AG04450 (cell line): Measurements from ENCODE around the gene ICAM5. TPM values are rescaled to one million over a fixed set of nuclear protein-coding genes. Genes with fewer than 3 reads are reported as not detected.

Experiments used
- CTCF ChIA-PET: fragments of 300-600, 350-600 bp; formaldehyde crosslinking; extraction: SDS; loops from one replicate; lab custom pipeline; 2022; ENCODE audit warnings: antibody characterized with exemption, inconsistent platforms; lab: Charles Lee
- POLR2A ChIA-PET: fragments of 350-600 bp; formaldehyde crosslinking; extraction: SDS; loops from one replicate; lab custom pipeline; 2021; ENCODE audit warnings: antibody characterized with exemption, inconsistent platforms; lab: Yijun Ruan, JAX
- DNase-seq: peaks from one replicate; pipeline ENCODE4 v3.0.0-alpha.2; 2011; ENCODE audit warnings: low read depth, low spot score
- H3K27ac ChIP-seq: one replicate; pipeline ENCODE4 v1.5.1; 2012; ENCODE audit warnings: low read depth, low read length, control low read depth
- H3K27me3 ChIP-seq: one replicate; pipeline ENCODE4 v1.6.0; 2012; ENCODE audit warnings: low read length; ENCODE audit not compliant: control insufficient read depth, insufficient read depth
- H3K4me3 ChIP-seq: 2 replicates; pipeline ENCODE4 v1.5.1; 2011; ENCODE audit warnings: mild to moderate bottlenecking, low read depth, low read length, control low read depth
- H3K9me3 ChIP-seq: 2 replicates; pipeline ENCODE4 v1.5.1; 2012; ENCODE audit warnings: low read length; ENCODE audit not compliant: control insufficient read depth, insufficient read depth
- polyA plus RNA-seq: library from polyadenylated mRNA; depleted of rRNA; stranded (reverse); fragments of >200 nt; gene quantifications from 2 replicates; pipeline ENCODE4 v1.2.3, GENCODE V29; 2011
- TF ChIP-seq, protein P1 (sequence below): IDR thresholded peaks from 2 replicates; pipeline ENCODE4 v1.5.1; 2011; ENCODE audit warnings: low read depth, low read length, control low read depth, inconsistent platforms

Gene ICAM5
- polyA plus RNA-seq, 1 experiment = 3.8 TPM

DNA sequence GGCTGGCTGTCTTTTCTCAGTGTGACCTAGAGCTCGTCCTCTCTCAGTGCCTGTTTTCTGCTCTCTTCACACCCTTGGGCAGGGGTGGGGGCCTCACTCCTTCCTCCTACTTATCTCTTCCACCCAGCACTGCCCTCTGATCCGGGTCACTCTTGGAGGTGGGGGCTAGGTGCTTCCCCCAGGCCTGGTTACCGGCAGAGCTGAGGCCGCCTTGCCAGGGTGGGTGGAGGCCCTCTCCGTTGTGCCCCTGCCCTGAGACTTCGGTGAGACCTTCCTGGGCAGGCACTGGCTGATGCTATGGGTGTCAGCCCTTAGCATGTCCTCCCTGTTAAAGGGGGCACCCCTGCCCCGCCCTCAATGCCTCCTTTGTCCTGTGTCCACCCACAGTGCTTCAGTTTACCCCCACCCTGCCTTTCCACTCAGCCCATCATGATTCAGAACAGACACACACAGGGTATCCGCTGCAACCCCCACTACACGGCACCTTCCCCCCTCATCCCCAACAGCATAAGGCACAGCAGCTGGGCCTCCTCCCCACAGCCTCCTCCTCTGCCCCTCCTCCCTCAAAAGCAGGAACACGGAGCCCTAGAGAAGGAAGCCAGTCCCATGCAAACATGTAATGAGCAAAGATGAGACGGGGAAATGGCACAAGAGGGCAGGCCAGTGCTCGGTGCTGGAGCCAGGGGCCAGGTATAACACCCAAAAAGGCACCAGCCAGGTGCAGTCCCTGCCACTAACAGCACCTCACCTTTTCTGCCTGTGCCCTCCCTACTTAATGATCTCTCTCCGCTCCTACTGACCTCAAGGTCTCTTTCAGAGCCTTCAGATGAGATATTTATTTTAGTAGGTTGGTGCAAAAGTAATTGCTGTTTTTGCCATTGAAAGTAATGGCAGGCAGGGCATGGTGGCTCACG is 10.1 kb downstream of the ICAM5 start:
- ChIA-PET CTCF (no interaction called here), POLR2A (interaction anchor here (0.8 kb wide), 1 partner anchor 34 kb away, joined by 4 read pairs; no protein-coding TSS in a partner anchor)
- no peak overlapping the region for H3K27ac ChIP-seq
- H3K27me3 ChIP-seq = peaks cover 5% of the 10 kb centered on the region
- TF ChIP-seq, protein P1, sequence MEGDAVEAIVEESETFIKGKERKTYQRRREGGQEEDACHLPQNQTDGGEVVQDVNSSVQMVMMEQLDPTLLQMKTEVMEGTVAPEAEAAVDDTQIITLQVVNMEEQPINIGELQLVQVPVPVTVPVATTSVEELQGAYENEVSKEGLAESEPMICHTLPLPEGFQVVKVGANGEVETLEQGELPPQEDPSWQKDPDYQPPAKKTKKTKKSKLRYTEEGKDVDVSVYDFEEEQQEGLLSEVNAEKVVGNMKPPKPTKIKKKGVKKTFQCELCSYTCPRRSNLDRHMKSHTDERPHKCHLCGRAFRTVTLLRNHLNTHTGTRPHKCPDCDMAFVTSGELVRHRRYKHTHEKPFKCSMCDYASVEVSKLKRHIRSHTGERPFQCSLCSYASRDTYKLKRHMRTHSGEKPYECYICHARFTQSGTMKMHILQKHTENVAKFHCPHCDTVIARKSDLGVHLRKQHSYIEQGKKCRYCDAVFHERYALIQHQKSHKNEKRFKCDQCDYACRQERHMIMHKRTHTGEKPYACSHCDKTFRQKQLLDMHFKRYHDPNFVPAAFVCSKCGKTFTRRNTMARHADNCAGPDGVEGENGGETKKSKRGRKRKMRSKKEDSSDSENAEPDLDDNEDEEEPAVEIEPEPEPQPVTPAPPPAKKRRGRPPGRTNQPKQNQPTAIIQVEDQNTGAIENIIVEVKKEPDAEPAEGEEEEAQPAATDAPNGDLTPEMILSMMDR = no peak
- no peak for DNase-seq
- no peak overlapping the region for H3K4me3 ChIP-seq
- peaks cover 3% of the 10 kb centered on the region for H3K9me3 ChIP-seq

DNA sequence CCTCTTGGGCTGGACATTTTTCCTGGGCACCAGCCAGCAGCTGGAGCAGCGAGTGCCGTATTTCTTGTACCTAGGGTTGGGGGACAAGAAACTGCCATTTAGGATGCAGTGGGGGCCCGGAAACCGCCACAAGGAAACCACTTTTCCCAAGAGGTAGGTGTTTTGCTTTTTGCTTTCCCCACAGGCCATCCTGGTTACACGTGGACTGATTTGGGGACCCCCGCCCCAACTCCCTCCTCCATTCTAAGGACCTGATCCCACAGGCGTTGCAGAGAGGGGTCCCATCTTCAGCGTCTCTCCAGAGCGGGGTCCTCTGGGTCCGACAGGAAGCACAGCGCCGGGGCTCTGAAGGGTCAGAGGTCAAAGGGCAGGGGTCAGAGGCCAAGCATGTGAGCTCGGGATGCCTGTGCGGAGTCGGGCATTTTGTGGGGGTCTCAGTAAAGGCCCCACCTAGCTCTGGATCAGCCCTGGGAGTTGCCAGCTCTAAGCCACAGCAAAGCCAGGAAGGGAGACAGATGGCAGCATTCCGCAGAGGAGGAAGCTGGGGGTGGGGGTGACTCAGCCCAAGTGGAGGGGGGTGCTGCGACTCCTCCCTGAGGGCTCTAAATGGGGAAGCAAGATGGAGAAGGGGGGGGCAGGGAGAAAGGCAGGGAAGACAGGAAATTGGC is 15.5 kb downstream of the ICAM5 start:
- POLR2A ChIA-PET = interaction anchor here (0.5 to 1.6 kb wide), 8 partner anchors 10 to 67 kb away, joined by 3 to 12 read pairs (median 4); partner anchors contain the start of genes ICAM1 and RAVER1

GRCh38 chr19:10306327-10306726 is 16.6 kb downstream of the ICAM5 start:
- Histone ChIP-seq H3K27me3 (no peaks in the 10 kb centered on the region), H3K4me3 (no peak overlapping the region), H3K27ac (no peak overlapping the region), H3K9me3 (no peaks in the 10 kb centered on the region; the same call in 1 of the 2 replicates)
- no peak for DNase-seq
- CTCF ChIA-PET = no interaction called here
- TF ChIP-seq, protein P1 = no peak
- POLR2A ChIA-PET = interaction anchor here (0.6 to 1.4 kb wide), 3 partner anchors 27 to 84 kb away, joined by 3 to 6 read pairs (median 4); partner anchors contain the start of gene RAVER1

More for the DNA sequence above, 15.5 kb downstream of the ICAM5 start:
- H3K9me3 ChIP-seq = no peaks in the 10 kb centered on the region; the same call in 1 of the 2 replicates
- H3K4me3 ChIP-seq = no peak overlapping the region
- no peak for DNase-seq
- peak overlapping the region; percentile 47 for H3K27ac ChIP-seq
- TF ChIP-seq, protein P1 = 0 out of 2 replicates have a peak, but pooled peaks have one; percentile 12
- CTCF ChIA-PET = interaction anchor here (0.8 to 1.3 kb wide), 5 partner anchors 10 to 99 kb away, joined by 3 to 8 read pairs (median 4); no protein-coding TSS in a partner anchor
- H3K27me3 ChIP-seq = no peaks in the 10 kb centered on the region

DNA sequence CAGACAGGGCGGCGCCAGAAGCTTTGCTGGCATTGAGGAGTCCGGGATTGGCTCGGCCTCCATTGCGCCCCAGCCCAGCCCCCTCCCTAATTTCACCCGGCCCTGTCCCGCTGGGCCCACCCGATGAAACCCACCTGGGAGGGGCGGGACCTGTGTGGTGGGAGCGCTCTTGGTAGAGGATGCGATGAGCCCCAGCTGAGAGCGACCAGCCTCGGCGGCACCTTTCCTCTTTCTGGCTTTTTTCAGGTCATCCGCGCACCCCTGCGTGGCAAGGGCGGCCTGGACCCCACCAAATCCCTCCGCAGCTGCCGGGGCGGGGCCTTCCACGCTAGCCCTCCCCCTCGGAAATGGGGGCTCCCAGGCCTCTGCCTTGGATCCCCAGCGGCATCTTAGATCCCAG is 19.7 kb downstream of the ICAM5 start, which contains the start of gene ZGLP1:
ZGLP1 (minus strand) TSS at position 393 of the 400 bp plus-strand sequence.
- no peak within 1 kb of the TSS for H3K4me3 ChIP-seq
- no peaks in the 10 kb centered on the region for H3K27me3 ChIP-seq
- no peaks in the 10 kb centered on the region; the same call in 1 of the 2 replicates for H3K9me3 ChIP-seq
- DNase-seq = no peak
- ChIA-PET POLR2A (no interaction called here), CTCF (interaction anchor here (0.9 kb wide), 1 partner anchor 20 kb away, joined by 4 read pairs; no protein-coding TSS in a partner anchor)
- TF ChIP-seq, protein P1 = no peak
- H3K27ac ChIP-seq = no peak within 1 kb of the TSS
